ENCODE measurements around the gene FIBCD1. TPM values are rescaled to one million over a fixed set of nuclear protein-coding genes. Genes with fewer than 3 reads are reported as not detected.

The FIBCD1 gene
- total RNA-seq, 4 donors from 2014 or later = 4.2 TPM; not detected in 3

DNA sequence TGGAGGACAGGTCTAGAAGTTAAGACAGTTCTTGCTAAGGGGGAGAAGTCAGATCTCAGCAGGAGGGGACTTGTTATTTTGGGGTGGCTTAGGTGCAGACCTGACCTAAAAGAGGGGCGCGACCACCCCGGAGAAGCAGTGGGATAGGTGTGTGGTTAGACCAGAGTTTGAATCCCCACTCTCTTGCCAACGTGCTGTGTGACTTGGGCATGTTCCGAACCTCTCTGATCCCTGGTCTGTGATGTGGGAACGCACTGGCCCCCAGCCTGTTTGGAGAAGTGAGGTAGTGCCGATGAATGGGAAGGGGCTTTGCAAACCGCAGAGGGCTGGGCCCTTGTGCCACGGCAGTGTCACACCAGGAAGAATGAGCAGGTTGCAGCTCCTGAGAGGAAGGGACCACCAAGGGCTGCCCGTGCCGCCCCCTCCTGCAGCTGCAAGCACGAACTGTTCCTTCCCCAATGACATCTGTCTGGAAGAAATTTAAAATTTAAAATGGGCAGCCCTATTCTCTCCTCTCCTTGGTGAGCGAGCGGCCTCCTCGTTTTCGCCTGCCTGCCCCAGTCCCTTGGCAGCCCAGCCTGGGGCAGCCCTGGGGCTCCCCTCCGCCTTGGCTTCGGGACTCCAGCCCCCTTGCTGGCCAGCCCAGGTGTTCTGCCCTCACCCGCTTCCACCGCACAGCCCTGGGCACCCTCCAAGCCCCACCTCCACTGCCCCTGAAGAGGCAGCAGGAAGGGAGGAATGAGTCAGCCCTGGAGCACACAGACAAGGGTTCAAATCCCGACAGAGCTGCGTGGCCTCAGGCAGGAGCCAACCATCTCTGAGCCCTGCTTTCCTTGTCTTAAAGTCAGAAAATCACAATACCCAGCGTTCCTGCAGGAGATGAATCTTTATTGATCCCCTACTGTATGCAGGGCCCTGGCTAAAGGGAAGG lies 1.6 kb downstream of the FIBCD1 start:
- TF ChIP-seq, protein P1, sequence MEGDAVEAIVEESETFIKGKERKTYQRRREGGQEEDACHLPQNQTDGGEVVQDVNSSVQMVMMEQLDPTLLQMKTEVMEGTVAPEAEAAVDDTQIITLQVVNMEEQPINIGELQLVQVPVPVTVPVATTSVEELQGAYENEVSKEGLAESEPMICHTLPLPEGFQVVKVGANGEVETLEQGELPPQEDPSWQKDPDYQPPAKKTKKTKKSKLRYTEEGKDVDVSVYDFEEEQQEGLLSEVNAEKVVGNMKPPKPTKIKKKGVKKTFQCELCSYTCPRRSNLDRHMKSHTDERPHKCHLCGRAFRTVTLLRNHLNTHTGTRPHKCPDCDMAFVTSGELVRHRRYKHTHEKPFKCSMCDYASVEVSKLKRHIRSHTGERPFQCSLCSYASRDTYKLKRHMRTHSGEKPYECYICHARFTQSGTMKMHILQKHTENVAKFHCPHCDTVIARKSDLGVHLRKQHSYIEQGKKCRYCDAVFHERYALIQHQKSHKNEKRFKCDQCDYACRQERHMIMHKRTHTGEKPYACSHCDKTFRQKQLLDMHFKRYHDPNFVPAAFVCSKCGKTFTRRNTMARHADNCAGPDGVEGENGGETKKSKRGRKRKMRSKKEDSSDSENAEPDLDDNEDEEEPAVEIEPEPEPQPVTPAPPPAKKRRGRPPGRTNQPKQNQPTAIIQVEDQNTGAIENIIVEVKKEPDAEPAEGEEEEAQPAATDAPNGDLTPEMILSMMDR (IDR thresholded peaks at IDR 0.05; ENCODE audit: low read depth) = no peak

DNA sequence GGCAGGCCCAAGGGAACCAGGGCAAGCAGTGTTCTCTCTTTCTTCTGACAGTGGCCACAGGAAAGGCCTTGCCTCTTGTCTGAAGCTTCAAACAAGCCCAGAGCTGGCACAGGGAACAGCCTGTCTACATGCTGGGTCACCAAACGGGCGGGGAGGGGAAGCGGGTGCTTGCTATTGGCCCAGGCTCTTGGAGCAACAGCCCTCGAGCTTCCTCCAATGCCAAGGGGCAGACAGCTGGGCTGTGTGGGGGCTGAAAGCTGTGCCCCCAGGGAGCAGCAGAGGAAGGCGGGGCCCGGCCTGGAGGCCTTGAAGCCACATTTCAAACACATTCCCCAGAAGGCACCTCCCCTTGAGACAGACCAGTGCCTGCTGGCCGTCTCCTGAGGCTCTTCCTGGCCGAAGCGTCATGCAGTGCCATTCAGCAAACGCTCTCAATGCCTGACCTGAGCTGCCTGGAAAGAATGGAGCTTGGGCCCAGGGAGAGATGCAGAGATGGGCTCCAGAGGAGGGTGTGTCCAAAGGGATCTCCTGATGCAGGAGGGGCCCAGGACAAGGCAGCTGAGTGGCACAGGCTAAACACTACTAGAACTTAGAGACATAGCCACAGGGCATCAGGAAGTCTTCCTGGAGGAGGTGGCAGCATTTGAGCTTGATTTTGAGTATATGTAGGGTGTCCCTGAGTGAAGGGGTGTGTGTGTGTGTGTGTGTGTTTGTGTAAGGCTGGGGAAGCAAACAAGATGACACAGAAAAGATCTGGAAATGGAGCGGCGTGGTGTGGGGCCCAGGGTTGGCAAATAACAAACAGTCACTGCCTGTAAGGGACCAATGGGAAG lies 2.5 kb downstream of the FIBCD1 start:
- TF ChIP-seq, protein P1 (IDR thresholded peaks at IDR 0.05; ENCODE audit: low read depth) = no peak

DNA sequence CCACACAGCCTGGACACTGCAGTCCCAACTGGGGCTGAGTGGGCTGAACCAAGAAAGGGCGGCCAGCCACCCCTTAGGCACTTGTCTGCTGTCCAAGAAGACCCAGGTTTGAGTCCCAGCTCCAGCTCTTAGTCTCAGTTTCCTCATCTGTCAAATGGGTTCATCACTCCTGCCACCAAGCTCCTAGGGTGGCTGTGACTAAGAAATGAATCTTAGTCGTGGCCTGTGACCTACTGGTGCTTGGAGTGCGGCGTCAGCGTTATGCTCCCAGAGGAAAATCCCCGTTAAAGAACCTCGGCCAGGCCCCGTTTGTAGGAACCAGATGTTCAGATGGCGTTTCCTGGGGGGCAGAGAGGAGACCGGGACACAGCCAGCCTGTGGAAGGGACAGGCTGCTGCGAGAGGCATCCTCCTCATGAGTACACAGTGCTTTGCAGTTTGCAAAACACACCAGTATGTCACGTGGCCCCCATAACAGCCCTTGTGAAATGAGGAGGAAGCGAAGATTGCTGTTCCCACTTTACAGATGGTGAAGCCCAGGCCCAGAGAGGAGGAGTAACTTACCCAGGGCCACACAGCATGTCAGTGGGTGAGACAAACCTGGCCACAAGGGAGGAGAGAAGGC lies 3.3 kb downstream of the FIBCD1 start:
- TF ChIP-seq, protein P1 (IDR thresholded peaks at IDR 0.05; ENCODE audit: low read depth) = no peak

DNA sequence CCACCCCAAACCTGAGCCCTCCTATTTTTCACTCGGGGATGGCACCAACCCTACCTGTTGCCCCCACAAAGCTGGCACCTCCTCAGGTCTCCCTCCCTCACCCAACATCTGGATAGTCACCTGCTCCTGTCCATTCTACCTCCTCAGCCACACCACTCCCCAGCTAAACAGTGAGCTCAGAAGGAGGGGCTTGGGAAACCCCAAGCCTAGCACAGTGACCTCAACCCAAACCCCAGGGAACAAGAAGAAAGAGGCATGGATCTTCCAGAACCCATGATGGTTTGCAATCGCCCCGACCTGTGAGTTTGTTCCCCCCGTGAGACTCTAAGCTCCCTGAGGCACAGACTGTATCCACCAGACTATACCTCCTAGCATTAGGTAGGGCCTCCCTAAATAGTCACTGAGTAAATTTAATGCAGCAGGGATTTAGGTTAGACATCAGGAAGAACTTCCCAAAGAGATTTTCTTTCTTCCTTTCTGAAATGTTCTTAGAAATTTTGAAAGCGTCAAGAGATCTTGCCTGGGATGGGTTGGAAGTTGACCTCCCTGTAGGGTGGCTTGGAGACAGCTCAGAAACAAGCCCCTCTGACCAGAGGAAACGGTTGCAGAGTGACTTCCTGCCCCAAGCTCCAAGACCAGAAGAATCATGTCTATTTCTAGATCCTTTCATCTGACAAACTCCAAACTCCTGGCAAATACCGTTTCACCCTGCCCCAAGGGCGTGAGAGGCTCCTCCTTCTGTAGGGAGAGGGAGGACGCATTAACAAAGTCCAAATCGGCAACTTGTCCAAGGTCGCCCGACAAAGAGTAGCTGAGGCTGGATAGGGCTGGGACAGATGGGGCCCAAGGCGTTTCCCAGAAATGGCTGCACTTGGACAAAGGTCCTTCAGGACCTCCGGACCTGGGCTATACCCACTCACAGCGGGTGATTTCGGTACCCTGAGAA lies 4.1 kb downstream of the FIBCD1 start:
- TF ChIP-seq, protein P1 (IDR thresholded peaks at IDR 0.05; ENCODE audit: low read depth) = no peak

DNA sequence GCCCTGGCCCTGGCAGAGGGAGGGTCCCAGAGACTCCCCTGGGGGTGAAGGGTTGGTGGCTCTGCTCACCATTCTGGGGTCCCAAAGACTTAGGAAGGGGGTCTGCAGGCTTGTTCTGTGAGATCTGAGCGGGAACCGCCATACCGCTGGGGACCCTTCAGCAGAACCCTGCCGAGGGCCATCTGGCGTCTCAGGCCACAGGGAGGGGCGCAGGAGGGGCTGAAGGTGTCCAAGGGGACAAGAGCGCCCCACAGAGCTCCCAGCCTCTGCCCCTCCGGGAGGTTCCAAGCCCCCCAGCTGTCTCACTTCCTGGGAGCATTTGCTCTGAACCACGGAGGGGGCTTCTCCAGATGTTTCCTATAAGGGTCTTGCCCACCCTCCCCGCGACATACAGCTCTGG lies 4.8 kb downstream of the FIBCD1 start:
- TF ChIP-seq, protein P1 (IDR thresholded peaks at IDR 0.05; ENCODE audit: low read depth) = no peak

DNA sequence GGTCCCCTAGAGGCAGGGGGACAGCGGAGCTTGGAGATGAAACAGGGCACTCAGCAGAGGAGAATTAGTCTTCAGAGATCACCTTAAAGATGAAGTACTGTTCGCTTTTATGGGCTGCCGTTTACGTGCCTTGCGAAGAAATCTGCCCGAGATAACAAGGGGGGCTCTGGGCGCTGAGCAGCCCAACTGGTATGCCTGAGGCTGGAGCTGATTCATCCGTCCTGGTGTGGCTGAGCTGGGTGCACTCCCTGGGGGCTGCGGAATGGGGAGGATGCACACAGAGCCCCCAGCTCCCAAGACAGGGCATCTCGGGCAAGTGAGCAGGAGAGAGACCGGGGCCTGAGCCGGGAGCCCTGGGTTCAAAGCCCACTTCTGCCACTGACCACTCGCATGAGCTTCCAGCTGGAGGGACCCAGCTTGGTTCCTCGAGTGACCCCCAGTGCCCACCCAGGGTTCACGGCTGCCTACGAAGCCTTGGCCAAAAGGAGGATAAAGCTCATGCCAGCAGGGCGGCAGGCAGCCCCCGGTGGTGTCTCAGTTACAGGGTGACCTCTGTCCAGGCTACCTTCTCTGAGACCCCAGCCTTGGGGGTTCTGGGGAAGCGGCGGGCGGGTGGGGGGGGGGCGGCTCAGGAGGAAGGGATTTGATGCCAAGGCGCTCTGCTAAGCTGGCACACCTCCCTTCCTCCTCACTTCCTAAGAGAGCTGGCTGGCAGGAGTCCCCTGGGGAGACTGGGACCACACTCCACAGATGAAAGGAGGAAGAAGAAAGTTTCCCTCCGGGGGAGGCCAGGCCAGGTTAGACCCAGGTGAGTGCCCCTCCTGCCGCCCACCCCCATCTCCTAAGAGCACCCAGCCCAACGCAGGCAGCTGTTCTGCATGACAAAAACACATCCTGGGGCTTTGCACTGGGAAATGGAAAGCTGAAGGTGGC lies 5.7 kb downstream of the FIBCD1 start:
- TF ChIP-seq, protein P1 (IDR thresholded peaks at IDR 0.05; ENCODE audit: low read depth) = no peak
